Caco-2 (cell line): Measurements from ENCODE around the gene NRN1L. TPM values are rescaled to one million over a fixed set of nuclear protein-coding genes. Genes with fewer than 3 reads are reported as not detected.

ENCODE experiments used
- BruUV-seq: library from RNA; stranded (reverse); fragments of 400-500 nt; replicated peaks from 2 replicates; lab custom pipeline; 2021; lab: Mats Ljungman, UMichigan
- CTCF ChIA-PET: fragments of 300-600 bp; sonication (Branson Sonifier 250); formaldehyde crosslinking; loops from one replicate; lab custom pipeline; 2022; ENCODE audit warnings: antibody characterized with exemption; lab: Charles Lee
- POLR2A ChIA-PET: fragments of 300-600 bp; sonication (Branson Sonifier 250); formaldehyde crosslinking; loops from one replicate; lab custom pipeline; 2022; ENCODE audit warnings: antibody characterized with exemption; lab: Charles Lee
- DNase-seq, 2 experiments: peaks; one replicate each; pipeline versions ENCODE4 v3.0.0 to v3.0.0-alpha.2; 2020 to 2022
- H3K27me3 ChIP-seq: replicated peaks from 2 replicates; pipeline ENCODE4 v1.6.0; 2011; ENCODE audit warnings: low read length; ENCODE audit not compliant: control insufficient read depth, insufficient read depth
- H3K36me3 ChIP-seq: 2 replicates; pipeline ENCODE4 v1.5.1; 2011; ENCODE audit warnings: low read length; ENCODE audit not compliant: control insufficient read depth, insufficient read depth
- H3K4me1 ChIP-seq: fragments of 250-450 bp; sonication (Bioruptor Pico); 2 replicates; pipeline ENCODE4 v1.5.1; 2020; ENCODE audit warnings: mild to moderate bottlenecking
- H3K4me3 ChIP-seq: 2 replicates; pipeline ENCODE4 v1.5.1; 2011; ENCODE audit warnings: low read depth, mild to moderate bottlenecking, control low read depth, low read length
- H3K9me3 ChIP-seq: fragments of 250-450 bp; sonication (Bioruptor Pico); 2 replicates; pipeline ENCODE4 v1.5.1; 2020; ENCODE audit warnings: mild to moderate bottlenecking, moderate library complexity
- H3K27ac Mint-ChIP-seq: one replicate; pipeline ENCODE4 v1.8.0; 2022; ENCODE audit warnings: mixed read lengths; ENCODE audit not compliant: unreplicated experiment
- H3K27me3 Mint-ChIP-seq: one replicate; pipeline ENCODE4 v1.8.0; 2022; ENCODE audit warnings: mixed read lengths; ENCODE audit not compliant: insufficient read depth, unreplicated experiment
- H3K36me3 Mint-ChIP-seq: one replicate; pipeline ENCODE4 v1.8.0; 2022; ENCODE audit warnings: mild to moderate bottlenecking, mixed read lengths; ENCODE audit not compliant: insufficient read depth, unreplicated experiment
- H3K4me1 Mint-ChIP-seq: one replicate; pipeline ENCODE4 v1.8.0; 2022; ENCODE audit warnings: low read depth, mixed read lengths; ENCODE audit not compliant: unreplicated experiment
- H3K4me3 Mint-ChIP-seq: one replicate; pipeline ENCODE4 v1.8.0; 2022; ENCODE audit warnings: mild to moderate bottlenecking, moderate library complexity, mixed read lengths; ENCODE audit not compliant: unreplicated experiment
- H3K9me3 Mint-ChIP-seq: one replicate; pipeline ENCODE4 v1.8.0; 2022; ENCODE audit warnings: mixed read lengths; ENCODE audit not compliant: unreplicated experiment
- CTCF ChIP-seq, 2 experiments: fragments of 200-600 bp in 1 of 2; IDR thresholded peaks; 1 replicate in 1 of 2; 2 replicates in 1 of 2; pipeline versions ENCODE4 v1.5.1 to v1.8.0; 2011 to 2022; ENCODE audit warnings: antibody characterized with exemption in 1 of 2, control low read depth in 1 of 2, inconsistent platforms in 1 of 2, low read depth in 1 of 2, low read length in 1 of 2, mild to moderate bottlenecking in 1 of 2, moderate library complexity in 1 of 2; ENCODE audit not compliant: insufficient read depth in 1 of 2, severe bottlenecking in 1 of 2, unreplicated experiment in 1 of 2
- intact Hi-C: fragments of 100-400 bp; cut with micrococcal nuclease; formaldehyde crosslinking; loops from one replicate; pipeline ENCODE4 v1.10.0; 2022; ENCODE audit not compliant: unreplicated experiment
- total RNA-seq: library from RNA; stranded (reverse); gene quantifications from 2 replicates; pipeline ENCODE4 v1.2.3, GENCODE V29; 2022

The NRN1L gene
- total RNA-seq, 1 experiment from 2014 or later: 0.93 TPM

- ChIA-PET CTCF (interaction anchor here (1.0 to 4.2 kb wide), 7 partner anchors 20 to 274 kb away, joined by 3 to 47 read pairs (median 6); partner anchors contain the start of genes ACD, NRN1L, RANBP10 and TSNAXIP1), POLR2A (interaction anchor here (0.5 to 3.1 kb wide), 7 partner anchors 32 to 150 kb away, joined by 3 to 14 read pairs (median 9); partner anchors contain the start of genes NFATC3, RANBP10 and TSNAXIP1)
- no peaks in the 10 kb centered on the region for H3K9me3 ChIP-seq
- H3K27me3 ChIP-seq: no peaks in the 10 kb centered on the region
- H3K36me3 ChIP-seq: no peaks in the 10 kb centered on the region; the same call in 1 of the 2 replicates
- no peak for TF ChIP-seq CTCF (IDR thresholded peaks at IDR 0.05; ENCODE audit: insufficient read depth in 1 of 2, low read depth in 1 of 2, low read length in 1 of 2, severe bottlenecking in 1 of 2, unreplicated experiment in 1 of 2)
- H3K4me1 Mint-ChIP-seq: peaks cover 28% of the 10 kb centered on the region
- no peak for DNase-seq
- peak overlapping the region; percentile 95 for H3K27ac Mint-ChIP-seq
- H3K4me1 ChIP-seq: peaks cover 16% of the 10 kb centered on the region
- H3K27me3 Mint-ChIP-seq: no peaks in the 10 kb centered on the region
- H3K9me3 Mint-ChIP-seq: no peaks in the 10 kb centered on the region
- intact Hi-C loops: loop anchor here (1.0 to 10.0 kb wide), 5 partner anchors 34 to 410 kb away; partner anchors contain the start of genes CTCF, NUTF2, PSKH1 and RIPOR1
- peak overlapping the region; percentile 87 for H3K4me3 ChIP-seq
- H3K36me3 Mint-ChIP-seq: peaks cover 71% of the 10 kb centered on the region
- peak overlapping the region; percentile 97 for H3K4me3 Mint-ChIP-seq
- BruUV-seq: no TSS peak
These were observed 49.8 kb downstream of the NRN1L start for GRCh38 chr16:67934306-67935100.

- H3K4me1 Mint-ChIP-seq: peaks cover 28% of the 10 kb centered on the region
- no peaks in the 10 kb centered on the region for H3K27me3 ChIP-seq
- no peaks in the 10 kb centered on the region for H3K9me3 Mint-ChIP-seq
- H3K4me1 ChIP-seq: peaks cover 16% of the 10 kb centered on the region
- BruUV-seq: TSS peak; percentile 52
- H3K4me3 ChIP-seq: peak overlapping the region; percentile 87
- H3K27ac Mint-ChIP-seq: peak overlapping the region; percentile 95
- H3K36me3 Mint-ChIP-seq: peaks cover 77% of the 10 kb centered on the region
- H3K27me3 Mint-ChIP-seq: no peaks in the 10 kb centered on the region
- DNase-seq: no peak
- ChIA-PET CTCF (interaction anchor here (0.9 to 4.2 kb wide), 15 partner anchors 9 to 414 kb away, joined by 3 to 47 read pairs (median 5); partner anchors contain the start of genes ACD, LCAT, NRN1L and RANBP10), POLR2A (interaction anchor here (0.5 to 3.1 kb wide), 20 partner anchors 9 to 394 kb away, joined by 3 to 14 read pairs (median 4); partner anchors contain the start of genes ACD, CTCF, DDX28 and DUS2)
- H3K36me3 ChIP-seq: no peaks in the 10 kb centered on the region; the same call in 1 of the 2 replicates
- intact Hi-C loops: loop anchor here (1.0 to 10.0 kb wide), 5 partner anchors 33 to 410 kb away; partner anchors contain the start of genes CTCF, NUTF2, PSKH1 and RIPOR1
- H3K4me3 Mint-ChIP-seq: peak overlapping the region; percentile 97
- no peaks in the 10 kb centered on the region for H3K9me3 ChIP-seq
- no peak for TF ChIP-seq CTCF (IDR thresholded peaks at IDR 0.05; ENCODE audit: insufficient read depth in 1 of 2, low read depth in 1 of 2, low read length in 1 of 2, severe bottlenecking in 1 of 2, unreplicated experiment in 1 of 2)
These were observed 50.4 kb downstream of the NRN1L start for GRCh38 chr16:67935101-67935401.
